Panc1 (cell line): Measurements from ENCODE around the gene GFPT2.

Experiments used
- CTCF ChIP-seq: fragments of 450-650 bp; IDR thresholded peaks from 2 replicates; pipeline ENCODE4 v1.5.1; 2017; ENCODE audit warnings: mild to moderate bottlenecking
- POLR2AphosphoS5 ChIP-seq: IDR thresholded peaks from 2 replicates; pipeline ENCODE4 v1.6.1; 2012; ENCODE audit warnings: mild to moderate bottlenecking, low read depth, low read length, moderate library complexity
- REST ChIP-seq, 2 experiments: IDR thresholded peaks; 2 replicates each; pipeline ENCODE4 v1.6.1; 2011 to 2012; ENCODE audit warnings: low read depth in 2 of 2, control low read depth in 1 of 2, low read length in 1 of 2, mild to moderate bottlenecking in 1 of 2, moderate library complexity in 1 of 2; ENCODE audit not compliant: insufficient read depth in 1 of 2

- TF ChIP-seq CTCF (no peak), REST (IDR thresholded peaks at IDR 0.05; ENCODE audit: insufficient read depth in 1 of 2, low read depth in 2 of 2, low read length in 1 of 2) (no peak), POLR2AphosphoS5 (no peak)
Observed at GRCh38 chr5:180303226-180304015, 49.7 kb downstream of the GFPT2 start.
